HUES6 (cell line): Measurements from ENCODE around the gene LRRC73.

Source experiments
- H3K27ac ChIP-seq: 2 replicates; pipeline ENCODE4 v1.7.0; 2013; ENCODE audit warnings: low read depth, mild to moderate bottlenecking, low read length, inconsistent platforms
- H3K27me3 ChIP-seq: 2 replicates; pipeline ENCODE4 v1.6.1; 2013; ENCODE audit warnings: low read length; ENCODE audit not compliant: control insufficient read depth, insufficient read depth
- H3K36me3 ChIP-seq: 2 replicates; pipeline ENCODE4 v1.6.1; 2013; ENCODE audit warnings: low read length; ENCODE audit not compliant: control insufficient read depth, insufficient read depth
- H3K4me1 ChIP-seq: 2 replicates; pipeline ENCODE4 v1.6.1; 2013; ENCODE audit warnings: low read length; ENCODE audit not compliant: control insufficient read depth, insufficient read depth
- H3K4me3 ChIP-seq: 2 replicates; pipeline ENCODE4 v1.5.1; 2013; ENCODE audit warnings: low read depth, low read length
- H3K9ac ChIP-seq: one replicate; pipeline ENCODE4 v1.6.1; 2013; ENCODE audit warnings: mild to moderate bottlenecking, low read length
- H3K9me3 ChIP-seq: 2 replicates; pipeline ENCODE4 v1.6.1; 2013; ENCODE audit warnings: low read depth, low read length; ENCODE audit not compliant: control insufficient read depth, insufficient read depth

LRRC73 gene

DNA sequence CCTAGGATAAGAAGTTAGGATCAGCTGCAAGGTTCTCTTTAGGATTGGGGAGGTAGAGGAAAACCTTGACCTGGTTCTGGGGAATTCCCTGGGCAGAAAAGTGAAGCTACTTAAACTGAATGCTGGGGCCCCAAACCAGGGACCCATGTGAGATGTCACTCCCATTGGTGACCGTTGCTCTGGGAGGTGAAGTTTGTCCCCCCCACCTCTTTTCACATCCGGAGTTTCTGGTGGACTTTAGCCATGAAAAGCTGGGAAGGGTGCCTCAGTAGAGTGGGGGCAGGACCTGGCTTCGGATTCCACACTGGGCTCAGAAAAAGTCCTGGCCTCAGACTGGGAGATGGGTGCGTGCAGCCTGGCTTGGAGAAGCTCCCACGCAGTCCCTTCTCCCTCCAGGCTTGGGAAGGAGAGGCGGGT lies 19.6 kb downstream of the LRRC73 start:
- Histone ChIP-seq H3K36me3 (peaks cover 2% of the 10 kb centered on the region; the same call in 1 of the 2 replicates), H3K9me3 (no peaks in the 10 kb centered on the region), H3K9ac (no peak overlapping the region), H3K27ac (no peak overlapping the region), H3K27me3 (no peaks in the 10 kb centered on the region), H3K4me1 (peaks cover 27% of the 10 kb centered on the region), H3K4me3 (no peak overlapping the region)

DNA sequence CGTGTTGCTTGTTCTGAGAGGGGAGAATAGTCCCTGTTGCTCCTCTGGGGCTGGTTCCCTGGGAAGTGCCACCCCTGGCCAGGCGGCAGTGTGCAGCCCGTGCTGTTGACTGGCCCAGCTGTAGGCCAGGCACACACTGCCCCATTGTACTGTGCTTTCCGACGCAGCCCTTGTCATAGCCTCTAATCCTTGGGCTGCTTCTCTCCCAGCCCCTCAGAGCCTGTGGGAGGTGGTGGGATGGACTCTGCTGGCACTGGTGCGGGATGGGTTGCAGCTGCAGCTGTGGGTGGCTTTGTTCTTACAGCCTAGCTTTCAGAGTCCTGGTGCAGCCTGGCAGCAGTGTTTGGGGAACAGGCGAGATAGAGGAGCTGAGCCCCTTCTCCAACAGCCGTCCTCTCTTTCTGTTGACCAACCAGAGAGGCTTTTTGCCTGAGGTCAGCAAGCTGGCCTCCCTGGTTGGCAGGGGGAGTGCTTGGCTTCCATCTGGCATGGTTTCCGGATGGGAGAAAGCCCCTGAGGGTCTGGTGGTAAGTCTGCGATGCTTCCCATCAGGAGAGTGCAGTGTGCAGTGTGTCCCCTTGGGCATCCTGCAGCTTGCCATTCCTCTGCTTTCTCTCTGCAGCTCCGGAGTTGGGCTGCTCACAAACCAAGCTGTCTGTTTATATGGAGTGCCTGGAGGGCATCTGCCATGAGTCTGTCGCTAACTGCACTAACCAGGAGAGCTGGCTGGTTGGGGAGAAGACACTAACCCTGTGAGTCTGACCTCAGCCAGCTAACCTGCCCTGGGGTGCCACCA lies 20.7 kb downstream of the LRRC73 start:
- no peak overlapping the region for H3K4me3 ChIP-seq
- H3K27ac ChIP-seq = no peak overlapping the region

DNA sequence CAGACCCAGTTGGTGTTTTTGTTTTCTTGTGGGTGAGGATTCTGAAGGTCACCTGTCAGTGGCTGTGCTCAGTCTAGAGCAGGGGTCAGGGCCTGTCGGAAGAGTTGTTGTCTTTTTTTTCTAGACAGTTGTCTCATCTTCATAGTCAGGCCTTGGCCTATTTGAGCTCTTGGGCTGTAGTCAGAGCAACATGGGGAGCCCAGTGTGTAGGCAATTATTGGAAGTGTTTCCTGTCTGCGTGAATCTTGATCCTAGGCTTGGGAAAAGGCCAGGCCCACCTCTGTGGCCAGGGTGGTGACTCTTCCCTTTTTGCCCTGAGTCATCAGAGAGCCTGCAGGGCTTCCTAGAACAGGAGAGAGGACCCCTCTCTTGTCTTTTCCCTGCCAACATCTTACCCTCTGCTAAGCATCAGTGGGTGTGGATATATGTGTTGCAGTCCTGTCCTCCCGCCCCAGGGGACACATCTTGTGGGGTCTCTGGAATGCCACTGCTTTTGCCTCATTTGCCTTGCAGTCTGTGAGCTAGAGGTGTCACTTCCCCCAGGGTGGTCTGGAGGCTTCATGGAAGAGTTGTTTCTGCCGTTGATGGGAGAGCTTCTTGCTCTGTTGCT lies 21.4 kb downstream of the LRRC73 start:
- Histone ChIP-seq H3K9ac (peak overlapping the region; percentile 28), H3K4me3 (no peak overlapping the region), H3K27ac (no peak overlapping the region), H3K4me1 (peaks cover 18% of the 10 kb centered on the region), H3K36me3 (peaks cover 6% of the 10 kb centered on the region; the same call in 1 of the 2 replicates), H3K27me3 (no peaks in the 10 kb centered on the region), H3K9me3 (no peaks in the 10 kb centered on the region)

More for the DNA sequence above, 20.7 kb downstream of the LRRC73 start:
- Histone ChIP-seq H3K27me3 (no peaks in the 10 kb centered on the region), H3K4me1 (peaks cover 18% of the 10 kb centered on the region), H3K9me3 (no peaks in the 10 kb centered on the region), H3K36me3 (peaks cover 6% of the 10 kb centered on the region; the same call in 1 of the 2 replicates), H3K9ac (no peak overlapping the region)

DNA sequence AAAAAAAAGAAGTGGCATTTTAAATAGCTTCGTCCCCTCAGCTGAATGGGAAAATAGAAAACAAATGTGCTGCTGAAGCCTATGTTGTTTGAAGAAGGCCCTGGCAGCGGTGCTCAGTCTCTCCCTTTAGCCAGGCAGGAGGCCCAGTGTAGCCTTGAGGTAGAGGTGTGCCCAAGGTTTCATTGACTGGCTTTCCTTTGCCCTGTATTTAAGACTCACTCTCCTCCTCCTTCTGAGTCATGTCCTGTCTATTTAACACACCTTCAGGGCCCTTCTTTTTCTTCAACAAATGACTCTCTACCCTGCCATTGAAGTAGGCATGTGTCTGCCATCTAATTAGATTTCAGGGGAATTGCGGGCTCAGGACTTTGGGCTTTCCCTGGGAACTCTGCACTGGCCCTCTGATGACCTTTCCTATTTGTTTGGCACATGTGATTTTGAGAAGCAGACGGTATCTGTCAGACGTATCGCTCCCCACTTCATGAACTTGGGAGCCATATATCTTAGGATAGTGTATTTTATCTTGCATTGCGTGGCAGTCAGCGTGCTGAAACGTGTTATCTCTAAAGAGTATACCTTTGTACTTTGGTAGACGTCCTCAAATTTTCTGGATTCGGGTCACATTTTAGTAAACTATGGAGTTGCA lies 28.4 kb downstream of the LRRC73 start:
- no peak overlapping the region for H3K27ac ChIP-seq

DNA sequence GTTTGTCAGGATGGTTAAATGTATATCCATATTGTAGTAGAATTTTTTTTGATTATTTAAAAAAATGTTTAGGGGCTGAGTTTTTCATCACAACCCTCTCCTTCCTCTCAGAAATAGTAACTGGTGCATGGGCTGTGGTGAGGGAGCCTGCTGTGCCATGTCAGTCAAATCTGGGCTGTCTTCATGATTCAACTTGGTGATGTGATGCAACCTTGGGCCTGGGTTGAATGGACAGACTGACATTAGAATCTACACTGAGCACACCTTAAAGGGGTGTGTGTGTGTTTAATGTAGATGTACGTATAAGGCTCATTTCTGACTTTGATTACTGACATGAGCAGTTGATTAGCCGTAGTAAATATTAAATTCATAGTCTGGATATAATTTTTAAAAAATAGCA lies 29.1 kb downstream of the LRRC73 start:
- Histone ChIP-seq H3K27ac (no peak overlapping the region), H3K36me3 (peaks cover 6% of the 10 kb centered on the region; the same call in 1 of the 2 replicates)

More for the DNA sequence above, 28.4 kb downstream of the LRRC73 start:
- Histone ChIP-seq H3K27me3 (no peaks in the 10 kb centered on the region), H3K36me3 (peaks cover 6% of the 10 kb centered on the region; the same call in 1 of the 2 replicates), H3K4me1 (peaks cover 30% of the 10 kb centered on the region), H3K4me3 (no peak overlapping the region), H3K9ac (peak overlapping the region; percentile 5), H3K9me3 (no peaks in the 10 kb centered on the region)

DNA sequence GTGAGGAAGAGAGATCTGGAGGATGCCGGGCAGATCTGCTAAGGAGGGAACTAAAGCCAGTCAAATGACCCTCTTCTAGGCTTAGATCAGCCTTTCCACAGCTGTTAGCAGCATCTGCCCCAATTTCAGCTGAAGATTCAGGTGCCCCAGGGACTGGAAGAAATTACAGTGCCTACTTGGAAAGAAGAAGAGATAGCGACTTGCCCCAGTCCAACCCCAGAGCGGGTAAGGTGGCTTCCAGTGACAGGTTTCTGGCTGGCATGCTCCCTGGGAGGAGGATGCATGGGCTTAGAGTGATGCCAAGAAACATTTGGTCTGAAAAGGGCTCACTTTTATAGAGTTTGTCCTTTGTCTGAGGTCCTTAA lies 32.2 kb downstream of the LRRC73 start:
- Histone ChIP-seq H3K4me1 (peaks cover 32% of the 10 kb centered on the region), H3K27me3 (no peaks in the 10 kb centered on the region), H3K9ac (peak overlapping the region; percentile 78), H3K36me3 (no peaks in the 10 kb centered on the region), H3K27ac (peak overlapping the region; percentile 70; the same call in 1 of the 2 replicates), H3K4me3 (peak overlapping the region; percentile 71), H3K9me3 (no peaks in the 10 kb centered on the region)

More for the DNA sequence above, 29.1 kb downstream of the LRRC73 start:
- H3K4me3 ChIP-seq = no peak overlapping the region
- H3K9ac ChIP-seq = no peak overlapping the region
- no peaks in the 10 kb centered on the region for H3K27me3 ChIP-seq
- no peaks in the 10 kb centered on the region for H3K9me3 ChIP-seq
- H3K4me1 ChIP-seq = peaks cover 32% of the 10 kb centered on the region

DNA sequence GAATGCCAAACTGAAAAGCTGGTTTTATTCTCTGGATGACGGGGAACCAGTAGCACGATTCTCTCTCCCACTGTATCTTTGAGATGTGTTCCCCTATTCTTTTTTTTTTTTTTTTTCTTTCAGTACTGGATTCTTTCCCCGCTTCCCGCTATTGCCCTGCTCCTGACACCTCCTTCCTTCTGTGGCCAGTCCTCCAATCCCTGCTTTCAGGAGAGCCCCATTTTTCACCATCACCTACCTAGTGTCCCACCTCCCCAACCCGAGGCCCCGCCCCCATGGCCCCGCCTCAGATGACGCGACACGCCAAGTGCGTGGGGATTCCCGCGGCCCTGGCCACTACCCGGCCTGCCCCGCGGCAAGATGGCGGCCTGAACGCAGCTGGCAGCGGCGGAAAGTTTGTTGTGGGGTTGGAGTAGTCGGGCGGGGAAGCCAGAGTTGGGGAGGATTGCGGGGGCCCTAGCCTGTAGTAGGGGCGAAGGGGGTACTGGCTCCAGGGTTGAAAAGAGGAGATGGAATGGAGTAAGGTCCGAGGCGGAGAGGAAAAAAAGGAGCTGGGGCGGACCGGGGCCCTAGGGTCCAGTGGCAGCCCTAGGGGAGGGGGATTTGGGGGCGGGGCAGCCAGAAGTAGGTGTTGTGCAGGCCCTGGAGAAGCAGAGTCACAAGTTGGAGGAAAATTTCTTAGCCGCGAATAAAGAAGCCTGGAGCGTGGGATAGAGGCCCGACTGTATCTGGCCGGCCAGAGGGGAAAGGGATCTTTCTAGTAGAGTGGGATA lies 32.7 kb downstream of the LRRC73 start, which contains the start of gene TJAP1:
Gene TJAP1, plus strand, starts transcription at position 336 of the 773 bp plus-strand sequence. CDS start 21,432 bp downstream, outside the sequence.
- Histone ChIP-seq H3K4me3 (peak within 1 kb of the TSS; percentile 71), H3K4me1 (peaks cover 30% of the 10 kb centered on the region), H3K36me3 (no peaks in the 10 kb centered on the region), H3K9ac (peak within 1 kb of the TSS; percentile 78), H3K27me3 (no peaks in the 10 kb centered on the region), H3K9me3 (no peaks in the 10 kb centered on the region), H3K27ac (peak within 1 kb of the TSS; percentile 70)

DNA sequence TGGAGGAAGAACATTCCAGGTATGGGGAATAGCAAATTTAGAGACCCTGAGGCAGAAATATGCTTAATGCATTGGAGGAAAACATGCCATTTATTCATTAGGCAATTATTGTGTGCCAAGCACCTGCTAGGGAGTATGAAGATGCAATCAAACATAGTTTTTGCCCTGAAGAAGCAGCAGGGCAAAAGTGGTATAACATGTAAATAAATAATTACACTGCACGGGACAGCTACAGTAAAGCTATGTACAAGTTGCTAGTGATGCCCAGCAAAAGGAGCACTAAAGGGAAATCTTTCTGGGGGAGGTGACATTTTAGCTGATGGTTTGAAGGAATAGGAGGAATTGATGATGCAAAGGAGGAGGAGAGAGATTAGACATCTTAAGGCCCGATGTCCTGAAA lies 33.4 kb downstream of the LRRC73 start:
- peaks cover 24% of the 10 kb centered on the region for H3K4me1 ChIP-seq
- H3K27ac ChIP-seq = no peak overlapping the region
- H3K4me3 ChIP-seq = peak overlapping the region; percentile 71
- no peaks in the 10 kb centered on the region for H3K36me3 ChIP-seq
- H3K27me3 ChIP-seq = no peaks in the 10 kb centered on the region
- H3K9me3 ChIP-seq = no peaks in the 10 kb centered on the region
- peak overlapping the region; percentile 46 for H3K9ac ChIP-seq

DNA sequence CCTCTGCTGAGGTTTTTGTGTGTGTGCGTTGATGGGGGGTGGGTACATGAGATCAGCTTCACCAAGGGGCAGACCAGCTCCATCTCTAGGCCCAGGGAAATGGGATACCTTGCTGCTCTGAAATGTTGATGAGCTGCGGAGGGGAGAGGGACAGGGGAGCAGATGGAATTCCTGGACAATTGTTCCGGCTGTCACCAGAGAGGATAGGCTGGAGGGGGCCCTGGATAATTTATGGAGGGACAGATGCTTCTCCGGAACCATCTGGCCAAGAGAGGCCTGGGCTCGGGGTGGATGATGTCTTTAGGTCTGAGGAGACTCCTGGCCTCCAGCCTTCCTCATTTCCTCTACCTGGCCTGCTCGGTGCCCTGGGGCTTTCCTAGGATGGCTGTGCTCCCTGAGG lies 34.6 kb downstream of the LRRC73 start:
- Histone ChIP-seq H3K27me3 (no peaks in the 10 kb centered on the region), H3K9me3 (no peaks in the 10 kb centered on the region), H3K9ac (no peak overlapping the region), H3K4me3 (no peak overlapping the region), H3K27ac (no peak overlapping the region), H3K4me1 (peaks cover 15% of the 10 kb centered on the region), H3K36me3 (no peaks in the 10 kb centered on the region)

DNA sequence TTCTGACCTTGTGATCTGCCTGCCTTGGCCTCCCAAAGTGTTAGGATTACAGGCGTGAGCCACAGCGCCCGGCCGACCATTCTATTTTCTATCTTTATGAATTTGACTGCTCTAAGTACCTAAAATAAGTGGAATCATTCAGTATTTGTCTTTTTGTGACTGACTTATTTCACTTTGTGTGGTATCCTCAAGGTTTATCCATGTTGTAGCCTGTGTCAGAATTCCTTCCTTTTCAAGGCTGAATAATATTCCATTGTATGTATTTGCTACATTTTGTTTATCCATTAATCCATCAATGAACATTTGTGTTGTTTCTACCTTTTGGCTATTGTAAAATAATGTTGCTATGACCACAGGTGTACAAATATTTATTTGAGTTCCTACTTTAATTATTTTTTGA lies 37.6 kb downstream of the LRRC73 start:
- Histone ChIP-seq H3K4me3 (no peak overlapping the region), H3K36me3 (no peaks in the 10 kb centered on the region), H3K27me3 (no peaks in the 10 kb centered on the region), H3K9me3 (no peaks in the 10 kb centered on the region), H3K4me1 (peaks cover 25% of the 10 kb centered on the region), H3K9ac (no peak overlapping the region), H3K27ac (no peak overlapping the region)
